Astrocyte (in vitro differentiated cells and primary cell): Measurements from ENCODE around the gene TUBB. TPM values are rescaled to one million over a fixed set of nuclear protein-coding genes. Genes with fewer than 3 reads are reported as not detected.
A peak's percentile ranks its signal among the peaks of the same experiment; 100 is the strongest.

Experiments used
- DNase-seq: peaks from one replicate; pipeline ENCODE4 v3.0.0-alpha.2; 2010; ENCODE audit warnings: low read depth
- FAIRE-seq: peaks from 2 replicates; lab custom pipeline; 2011; peaks lifted over from hg19 to GRCh38; lab: Jason Lieb, UNC
- H2AFZ ChIP-seq: 2 replicates; pipeline ENCODE4 v1.6.0; 2012; ENCODE audit warnings: low read depth, low read length, inconsistent platforms
- H3K27ac ChIP-seq: 2 replicates; pipeline ENCODE4 v1.5.1; 2011; ENCODE audit warnings: low read depth, low read length, inconsistent platforms
- H3K27me3 ChIP-seq: 2 replicates; pipeline ENCODE4 v1.6.0; 2011; ENCODE audit warnings: low read length, inconsistent platforms; ENCODE audit not compliant: insufficient read depth
- H3K36me3 ChIP-seq: 2 replicates; pipeline ENCODE4 v1.5.1; 2011; ENCODE audit warnings: low read length, inconsistent platforms; ENCODE audit not compliant: insufficient read depth
- H3K4me1 ChIP-seq: 2 replicates; pipeline ENCODE4 v1.5.1; 2011; ENCODE audit warnings: low read length, inconsistent platforms; ENCODE audit not compliant: insufficient read depth
- H3K4me2 ChIP-seq: 2 replicates; pipeline ENCODE4 v1.6.0; 2012; ENCODE audit warnings: low read length, inconsistent platforms
- H3K4me3 ChIP-seq: 2 replicates; pipeline ENCODE4 v1.5.1; 2011; ENCODE audit warnings: low read depth, mild to moderate bottlenecking, low read length, inconsistent platforms; ENCODE audit not compliant: insufficient read depth
- H3K79me2 ChIP-seq: 2 replicates; pipeline ENCODE4 v1.6.0; 2012; ENCODE audit warnings: mild to moderate bottlenecking, low read length, inconsistent platforms; ENCODE audit not compliant: insufficient read depth
- H3K9ac ChIP-seq: 2 replicates; pipeline ENCODE4 v1.6.0; 2012; ENCODE audit warnings: mild to moderate bottlenecking, low read length, inconsistent platforms
- H3K9me3 ChIP-seq: 2 replicates; pipeline ENCODE4 v1.5.1; 2012; ENCODE audit warnings: low read depth, mild to moderate bottlenecking, low read length, inconsistent platforms; ENCODE audit not compliant: insufficient read depth
- H4K20me1 ChIP-seq: 2 replicates; pipeline ENCODE4 v1.6.0; 2012; ENCODE audit warnings: low read length, inconsistent platforms; ENCODE audit not compliant: insufficient read depth
- H3K27ac Mint-ChIP-seq: one replicate; pipeline ENCODE4 v1.8.0; 2021; ENCODE audit warnings: mild to moderate bottlenecking, mixed read lengths; ENCODE audit not compliant: unreplicated experiment
- H3K27me3 Mint-ChIP-seq: one replicate; pipeline ENCODE4 v1.8.0; 2021; ENCODE audit warnings: low read depth, mixed read lengths; ENCODE audit not compliant: unreplicated experiment
- H3K36me3 Mint-ChIP-seq: one replicate; pipeline ENCODE4 v1.8.0; 2021; ENCODE audit warnings: low read depth, mixed read lengths; ENCODE audit not compliant: unreplicated experiment
- H3K4me1 Mint-ChIP-seq: one replicate; pipeline ENCODE4 v1.8.0; 2021; ENCODE audit warnings: low read depth, mixed read lengths; ENCODE audit not compliant: unreplicated experiment
- H3K4me3 Mint-ChIP-seq: one replicate; pipeline ENCODE4 v1.8.0; 2021; ENCODE audit warnings: mild to moderate bottlenecking, moderate library complexity, mixed read lengths; ENCODE audit not compliant: unreplicated experiment
- H3K9me3 Mint-ChIP-seq: one replicate; pipeline ENCODE4 v1.8.0; 2021; ENCODE audit warnings: mild to moderate bottlenecking, mixed read lengths; ENCODE audit not compliant: unreplicated experiment
- EZH2 ChIP-seq: IDR thresholded peaks from 2 replicates; pipeline ENCODE4 v1.6.1; 2012; ENCODE audit warnings: mild to moderate bottlenecking, low read length, inconsistent platforms; ENCODE audit not compliant: insufficient read depth
- total RNA-seq: library from RNA; stranded (reverse); gene quantifications from 2 replicates; pipeline ENCODE4 v1.2.1, GENCODE V29; 2021
- TF ChIP-seq, protein P1 (sequence below): IDR thresholded peaks from 2 replicates; pipeline ENCODE4 v1.5.1; 2011; ENCODE audit warnings: low read depth, mild to moderate bottlenecking, inconsistent platforms, low read length, moderate library complexity; ENCODE audit not compliant: insufficient read depth

Gene TUBB
- total RNA-seq, 1 donor from 2014 or later: 887 TPM

DNA sequence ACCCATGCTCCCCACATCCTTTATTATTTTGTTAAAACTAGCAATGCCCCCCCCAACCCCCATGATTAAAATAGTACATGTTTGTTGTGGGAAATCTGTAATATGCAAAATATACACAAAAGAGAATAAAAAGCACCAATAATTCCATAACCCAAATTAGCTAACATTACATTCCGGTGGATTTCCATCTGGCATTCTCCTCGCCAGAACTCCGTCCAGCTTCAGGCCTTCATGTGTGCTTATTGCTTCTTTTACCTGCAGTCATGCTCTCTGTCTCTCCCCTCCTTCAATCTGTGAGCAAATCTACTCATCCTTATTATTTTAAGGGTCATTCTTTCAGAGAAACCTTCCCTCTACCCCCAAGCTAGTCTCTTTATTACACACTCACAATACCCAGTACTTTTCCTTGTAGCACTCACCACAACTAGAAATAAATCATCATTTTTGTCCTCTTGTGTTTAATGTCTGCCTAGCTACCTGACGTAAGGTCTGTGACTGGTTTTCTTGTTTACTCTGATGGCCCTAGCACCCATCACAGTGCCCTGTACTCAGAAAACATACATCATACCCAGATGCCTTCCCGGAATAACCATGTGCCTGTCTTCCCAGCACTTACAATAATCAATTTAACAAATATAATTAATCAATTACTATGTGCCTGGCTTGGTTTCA, 49.8 kb downstream of the TUBB start:
- Histone ChIP-seq H3K4me3 (no peak overlapping the region), H3K4me1 (peaks cover 33% of the 10 kb centered on the region), H3K79me2 (no peaks in the 10 kb centered on the region), H3K27ac (peak overlapping the region; percentile 99), H3K4me2 (peak overlapping the region; percentile 79), H3K9me3 (no peaks in the 10 kb centered on the region), H4K20me1 (no peaks in the 10 kb centered on the region), H3K9ac (peak overlapping the region; percentile 88), H3K36me3 (no peaks in the 10 kb centered on the region), H3K27me3 (no peaks in the 10 kb centered on the region), H2AFZ (no peak overlapping the region)
- Mint-ChIP-seq H3K27me3 (no peaks in the 10 kb centered on the region), H3K9me3 (no peaks in the 10 kb centered on the region), H3K27ac (peak overlapping the region; percentile 99), H3K36me3 (peaks cover 7% of the 10 kb centered on the region), H3K4me3 (no peak overlapping the region), H3K4me1 (peaks cover 41% of the 10 kb centered on the region)
- FAIRE-seq (no peak), DNase-seq (peak; percentile 81)
- TF ChIP-seq, protein P1, sequence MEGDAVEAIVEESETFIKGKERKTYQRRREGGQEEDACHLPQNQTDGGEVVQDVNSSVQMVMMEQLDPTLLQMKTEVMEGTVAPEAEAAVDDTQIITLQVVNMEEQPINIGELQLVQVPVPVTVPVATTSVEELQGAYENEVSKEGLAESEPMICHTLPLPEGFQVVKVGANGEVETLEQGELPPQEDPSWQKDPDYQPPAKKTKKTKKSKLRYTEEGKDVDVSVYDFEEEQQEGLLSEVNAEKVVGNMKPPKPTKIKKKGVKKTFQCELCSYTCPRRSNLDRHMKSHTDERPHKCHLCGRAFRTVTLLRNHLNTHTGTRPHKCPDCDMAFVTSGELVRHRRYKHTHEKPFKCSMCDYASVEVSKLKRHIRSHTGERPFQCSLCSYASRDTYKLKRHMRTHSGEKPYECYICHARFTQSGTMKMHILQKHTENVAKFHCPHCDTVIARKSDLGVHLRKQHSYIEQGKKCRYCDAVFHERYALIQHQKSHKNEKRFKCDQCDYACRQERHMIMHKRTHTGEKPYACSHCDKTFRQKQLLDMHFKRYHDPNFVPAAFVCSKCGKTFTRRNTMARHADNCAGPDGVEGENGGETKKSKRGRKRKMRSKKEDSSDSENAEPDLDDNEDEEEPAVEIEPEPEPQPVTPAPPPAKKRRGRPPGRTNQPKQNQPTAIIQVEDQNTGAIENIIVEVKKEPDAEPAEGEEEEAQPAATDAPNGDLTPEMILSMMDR: no peak
- TF ChIP-seq EZH2: no peak

DNA sequence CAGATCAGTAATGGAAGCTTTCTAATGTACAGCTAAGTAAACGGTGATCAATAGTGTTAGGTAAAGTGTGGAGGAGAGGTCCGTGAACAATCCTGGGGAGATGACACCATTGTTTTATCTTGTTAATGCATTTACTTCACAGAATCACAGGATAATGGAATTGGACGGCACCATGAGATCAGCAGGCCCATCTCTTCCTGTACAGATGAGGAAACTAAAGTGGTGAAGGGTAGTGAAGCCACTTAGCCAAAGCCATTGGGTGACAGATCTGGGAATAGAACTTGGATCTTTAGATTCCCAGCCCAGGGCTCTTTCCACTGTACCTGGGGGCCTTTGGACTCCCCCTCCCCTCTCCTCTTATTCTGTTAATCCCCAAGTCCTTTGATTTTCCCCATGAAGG, 50.4 kb downstream of the TUBB start:
- H3K27ac ChIP-seq: peak overlapping the region; percentile 99

DNA sequence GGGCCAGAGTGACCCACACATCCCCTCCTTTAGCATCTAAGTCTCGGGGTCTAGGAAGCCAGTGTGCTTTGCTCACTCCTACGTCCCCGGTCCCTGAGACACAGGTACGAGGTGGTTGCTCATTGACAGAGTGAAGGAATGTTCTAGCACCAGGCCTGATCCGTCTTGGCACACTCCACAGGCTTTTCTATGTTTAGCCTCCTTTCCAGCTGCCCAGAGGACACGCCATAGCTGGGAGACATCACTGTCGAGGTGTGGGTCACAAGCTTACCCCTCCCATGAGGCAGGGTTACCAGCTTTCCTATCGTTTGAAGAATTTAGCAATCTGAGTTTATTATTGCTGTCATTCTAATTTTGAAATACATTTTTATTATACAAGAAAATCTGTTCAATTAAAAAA, 54.5 kb downstream of the TUBB start:
- Mint-ChIP-seq H3K9me3 (no peaks in the 10 kb centered on the region), H3K27me3 (peaks cover 3% of the 10 kb centered on the region), H3K27ac (no peak overlapping the region), H3K4me1 (peaks cover 28% of the 10 kb centered on the region), H3K36me3 (peaks cover 7% of the 10 kb centered on the region), H3K4me3 (no peak overlapping the region)
- H3K4me3 ChIP-seq: no peak overlapping the region
- H3K79me2 ChIP-seq: no peaks in the 10 kb centered on the region
- H3K4me2 ChIP-seq: no peak overlapping the region
- TF ChIP-seq, protein P1: no peak
- TF ChIP-seq EZH2: no peak
- H3K27ac ChIP-seq: no peak overlapping the region
- no peaks in the 10 kb centered on the region for H3K9me3 ChIP-seq
- H3K4me1 ChIP-seq: peaks cover 19% of the 10 kb centered on the region
- H3K9ac ChIP-seq: no peak overlapping the region
- no peaks in the 10 kb centered on the region for H3K36me3 ChIP-seq
- no peaks in the 10 kb centered on the region for H4K20me1 ChIP-seq
- DNase-seq (no peak), FAIRE-seq (no peak)
- H2AFZ ChIP-seq: peak overlapping the region; percentile 30
- H3K27me3 ChIP-seq: no peaks in the 10 kb centered on the region

More for the DNA sequence above, 50.4 kb downstream of the TUBB start:
- H3K27me3 ChIP-seq: no peaks in the 10 kb centered on the region
- no peaks in the 10 kb centered on the region for H3K36me3 ChIP-seq
- H3K9me3 ChIP-seq: no peaks in the 10 kb centered on the region
- H3K9me3 Mint-ChIP-seq: no peaks in the 10 kb centered on the region
- H3K4me1 ChIP-seq: peaks cover 33% of the 10 kb centered on the region
- H2AFZ ChIP-seq: no peak overlapping the region
- H3K4me3 ChIP-seq: no peak overlapping the region
- TF ChIP-seq, protein P1: no peak
- DNase-seq: no peak
- H3K4me1 Mint-ChIP-seq: peaks cover 36% of the 10 kb centered on the region
- H3K4me2 ChIP-seq: no peak overlapping the region
- H3K9ac ChIP-seq: peak overlapping the region; percentile 88
- FAIRE-seq: no peak
- peak overlapping the region; percentile 99 for H3K27ac Mint-ChIP-seq
- peaks cover 7% of the 10 kb centered on the region for H3K36me3 Mint-ChIP-seq
- no peaks in the 10 kb centered on the region for H3K79me2 ChIP-seq
- no peak overlapping the region for H3K4me3 Mint-ChIP-seq
- H3K27me3 Mint-ChIP-seq: no peaks in the 10 kb centered on the region
- no peaks in the 10 kb centered on the region for H4K20me1 ChIP-seq
